Measurements from ENCODE around the gene CLASP1. TPM values are rescaled to one million over a fixed set of nuclear protein-coding genes. Genes with fewer than 3 reads are reported as not detected.

Gene CLASP1
- total and polyA plus RNA-seq, 2 donors (not counting 3 experiments of a cell fraction or from before 2014, with no cell fraction given), result 10.0 to 57.9 TPM

- CTCF ChIA-PET, result interaction anchor here (0.9 kb wide), 1 partner anchor 56 kb away, joined by 3 read pairs; no protein-coding TSS in a partner anchor
- Histone ChIP-seq H3K27ac (ENCODE audit: insufficient read depth, low read depth, low read length) (no peak overlapping the region), H3K4me1 (ENCODE audit: control insufficient read depth, extremely low read depth, insufficient read depth, low read length) (no peaks in the 10 kb centered on the region), H3K36me3 (ENCODE audit: control insufficient read depth in 2 of 2, extremely low read depth in 1 of 2, insufficient read depth in 2 of 2, low read length in 2 of 2) (no peaks in the 10 kb centered on the region), H3K9ac (replicated peaks; ENCODE audit: extremely low read depth, insufficient read depth, low read length) (no peak overlapping the region), H3K27me3 (ENCODE audit: control insufficient read depth in 2 of 2, insufficient read depth in 2 of 2, low read length in 2 of 2) (no peaks in the 10 kb centered on the region), H3K4me3 (replicated peaks in 1 of 3; ENCODE audit: insufficient read depth in 1 of 3, low read depth in 1 of 3, low read length in 3 of 3) (no peak overlapping the region), H3K79me2 (ENCODE audit: control insufficient read depth, insufficient read depth, low read length) (no peaks in the 10 kb centered on the region), H4K20me1 (replicated peaks; ENCODE audit: control insufficient read depth, extremely low read depth, insufficient read depth, low read length) (no peaks in the 10 kb centered on the region), H3K4me2 (ENCODE audit: insufficient read depth, low read length) (no peak overlapping the region), H2AFZ (ENCODE audit: low read depth, low read length) (no peak overlapping the region), H3K9me3 (replicated peaks; ENCODE audit: control insufficient read depth, insufficient read depth, low read length) (no peaks in the 10 kb centered on the region), H3K9me1 (replicated peaks; ENCODE audit: control insufficient read depth, extremely low read depth, insufficient read depth, low read length) (no peaks in the 10 kb centered on the region)
- FAIRE-seq (no peak), DNase-seq (ENCODE audit: low read depth, low spot score) (no peak)
- TF ChIP-seq POLR2A (IDR thresholded peaks at IDR 0.05; ENCODE audit: low read depth, low read length), result no peak
- no peak for TF ChIP-seq CTCF (IDR thresholded peaks at IDR 0.05; ENCODE audit: extremely low read depth in 1 of 2, insufficient read depth in 1 of 2, low read depth in 1 of 2, low read length in 2 of 2)
- TF ChIP-seq GATA2 (IDR thresholded peaks at IDR 0.05; ENCODE audit: insufficient read depth, insufficient read length, low read depth, low read length), result no peak
- TF ChIP-seq MAX (IDR thresholded peaks at IDR 0.05; ENCODE audit: insufficient read depth, insufficient read length), result no peak
- TF ChIP-seq FOS (IDR thresholded peaks at IDR 0.05; ENCODE audit: borderline replicate concordance, insufficient read depth, low read length), result no peak
- TF ChIP-seq POLR2AphosphoS5 (IDR thresholded peaks at IDR 0.05; ENCODE audit: insufficient read depth, low read depth, low read length), result no peak
- no peak for TF ChIP-seq MYC (IDR thresholded peaks at IDR 0.05; ENCODE audit: low read depth, low read length)
- TF ChIP-seq EZH2 (IDR thresholded peaks at IDR 0.05; ENCODE audit: borderline replicate concordance, low read depth, low read length, severe bottlenecking), result no peak
- TF ChIP-seq JUN (IDR thresholded peaks at IDR 0.05; ENCODE audit: borderline replicate concordance, insufficient read depth, insufficient read length, low read depth), result no peak
- POLR2A ChIA-PET, result no interaction called here
- dilution Hi-C loops (cut with MboI; ENCODE audit: extremely low pct_ligation_motif_present, low sequenced_read_pairs) (no loop called here), intact Hi-C loops (cut with micrococcal nuclease) (no loop called here)
- no TSS peak for BruUV-seq (replicated peaks)
Measured at GRCh38 chr2:121662656-121663055, 13.4 kb upstream of the CLASP1 start.

Data from endothelial cell of umbilical vein (primary cell).